Measurements from ENCODE around the gene TNFAIP2. TPM values are rescaled to one million over a fixed set of nuclear protein-coding genes. Genes with fewer than 3 reads are reported as not detected.

The TNFAIP2 gene
- total and polyA plus RNA-seq, 4 donors, result 8.9 to 32.0 (median 22.4) TPM

- Histone ChIP-seq H3K9me3 (ENCODE audit: control insufficient read depth in 4 of 4, low read length in 3 of 4) (no peaks in the 10 kb centered on the region), H3K27me3 (ENCODE audit: control insufficient read depth in 4 of 4, insufficient read depth in 4 of 4, low read length in 3 of 4) (no peaks in the 10 kb centered on the region), H3K9ac (ENCODE audit: low read depth in 1 of 2, low read length in 2 of 2) (no peak overlapping the region), H3K4me1 (ENCODE audit: control insufficient read depth in 4 of 4, insufficient read depth in 4 of 4, low read length in 3 of 4) (peaks cover 4 to 14% (median 11%) of the 10 kb centered on the region in 4 donors), H3K4me3 (ENCODE audit: low read depth in 1 of 3, low read length in 3 of 3) (no peak overlapping the region), H3K27ac (ENCODE audit: low read depth in 1 of 2, low read length in 2 of 2) (no peak overlapping the region), H3K36me3 (ENCODE audit: control insufficient read depth in 4 of 4, insufficient read depth in 3 of 4, low read depth in 1 of 4, low read length in 3 of 4) (peaks cover 0 to 11% (median 6%) of the 10 kb centered on the region in 4 donors)
- TF ChIP-seq MAX (IDR thresholded peaks at IDR 0.05) (no peak), EGR1 (IDR thresholded peaks at IDR 0.05; ENCODE audit: low read depth in 2 of 2) (no peak), NR2F2 (IDR thresholded peaks at IDR 0.05) (no peak), YY1 (IDR thresholded peaks at IDR 0.05) (no peak), HNF4A (conservative IDR thresholded peaks at IDR 0.05) (no peak), REST (IDR thresholded peaks at IDR 0.05) (no peak), RAD21 (IDR thresholded peaks at IDR 0.05) (no peak), SP1 (IDR thresholded peaks at IDR 0.05) (no peak), ATF3 (IDR thresholded peaks at IDR 0.05) (no peak)
- DNase-seq (ENCODE audit: low spot score), result no peak
- 85% methylated on average over 20 of the region's 20 CpGs for WGBS
Measured at GRCh38 chr14:103136388-103137271, 13.4 kb downstream of the TNFAIP2 start.

- no peak for DNase-seq (ENCODE audit: low spot score)
- Histone ChIP-seq H3K4me1 (ENCODE audit: control insufficient read depth in 4 of 4, insufficient read depth in 4 of 4, low read length in 3 of 4) (peaks cover 3 to 10% (median 8%) of the 10 kb centered on the region in 4 donors), H3K9ac (ENCODE audit: low read depth in 1 of 2, low read length in 2 of 2) (no peak overlapping the region), H3K27ac (ENCODE audit: low read depth in 1 of 2, low read length in 2 of 2) (no peak overlapping the region), H3K4me3 (ENCODE audit: low read depth in 1 of 3, low read length in 3 of 3) (no peak overlapping the region), H3K27me3 (ENCODE audit: control insufficient read depth in 4 of 4, insufficient read depth in 4 of 4, low read length in 3 of 4) (no peaks in the 10 kb centered on the region), H3K9me3 (ENCODE audit: control insufficient read depth in 4 of 4, low read length in 3 of 4) (no peaks in the 10 kb centered on the region), H3K36me3 (ENCODE audit: control insufficient read depth in 4 of 4, insufficient read depth in 3 of 4, low read depth in 1 of 4, low read length in 3 of 4) (peaks cover 0 to 11% (median 6%) of the 10 kb centered on the region in 4 donors)
- 86% methylated on average over 22 of the region's 22 CpGs for WGBS
- TF ChIP-seq REST (IDR thresholded peaks at IDR 0.05), result no peak
- no peak for TF ChIP-seq NR2F2 (IDR thresholded peaks at IDR 0.05)
- TF ChIP-seq MAX (IDR thresholded peaks at IDR 0.05), result no peak
- no peak for TF ChIP-seq JUND (IDR thresholded peaks at IDR 0.05)
- no peak for TF ChIP-seq ZBTB33 (IDR thresholded peaks at IDR 0.05)
- TF ChIP-seq HNF4G (IDR thresholded peaks at IDR 0.05), result no peak
- TF ChIP-seq HNF4A (conservative IDR thresholded peaks at IDR 0.05), result no peak
- TF ChIP-seq RAD21 (IDR thresholded peaks at IDR 0.05), result no peak
- TF ChIP-seq YY1 (IDR thresholded peaks at IDR 0.05), result no peak
- TF ChIP-seq SP1 (IDR thresholded peaks at IDR 0.05), result no peak
- no peak for TF ChIP-seq GABPA (IDR thresholded peaks at IDR 0.05 in 1 of 2, conservative IDR thresholded peaks at IDR 0.05 in 1 of 2)
- no peak for TF ChIP-seq FOXA1 (IDR thresholded peaks at IDR 0.05)
- TF ChIP-seq EGR1 (IDR thresholded peaks at IDR 0.05; ENCODE audit: low read depth in 2 of 2), result no peak
- no peak for TF ChIP-seq FOXA2 (IDR thresholded peaks at IDR 0.05)
- TF ChIP-seq TAF1 (conservative IDR thresholded peaks at IDR 0.05), result no peak
- no peak for TF ChIP-seq CTCF (IDR thresholded peaks at IDR 0.05; ENCODE audit: low read depth, low read length, missing input control)
- TF ChIP-seq RXRA (IDR thresholded peaks at IDR 0.05), result no peak
Measured at GRCh38 chr14:103137689-103138300, 14.5 kb downstream of the TNFAIP2 start.

All from liver (tissue), 9 donors.